Activated B cell treated with CpG ODN at 0.5 μM for 24 hours (primary cell): ENCODE measurements around the gene LATS1. TPM values are rescaled to one million over a fixed set of nuclear protein-coding genes. Genes with fewer than 3 reads are reported as not detected.
"Not testable (repeated sequence)": the region's sequence is repeated elsewhere in the genome, so short reads cannot be mapped to it uniquely, and the experiment has no call there.

Experiments
- ATAC-seq: fragments of 200-7000 bp; cut with Tn5 transposase; one replicate; pipeline ENCODE4 v1.10.0; 2021; ENCODE audit warnings: low read depth, mild to moderate bottlenecking, moderate library complexity
- CTCF ChIA-PET: fragments of 350-600 bp; sonication (Branson Sonifier 250); formaldehyde crosslinking; loops from one replicate; lab custom pipeline; 2021; ENCODE audit warnings: antibody characterized with exemption; lab: Charles Lee
- POLR2A ChIA-PET: fragments of 350-600 bp; sonication (Branson Sonifier 250); formaldehyde crosslinking; loops from one replicate; lab custom pipeline; 2021; ENCODE audit warnings: antibody characterized with exemption; lab: Charles Lee
- DNase-seq: peaks from one replicate; pipeline ENCODE4 v3.0.0; 2022
- H3K27ac Mint-ChIP-seq: one replicate; pipeline ENCODE4 v1.8.0; 2020; ENCODE audit warnings: mixed read lengths
- H3K27me3 Mint-ChIP-seq: one replicate; pipeline ENCODE4 v1.8.0; 2021; ENCODE audit warnings: mixed read lengths
- H3K36me3 Mint-ChIP-seq: one replicate; pipeline ENCODE4 v1.8.0; 2021; ENCODE audit warnings: low read depth, mixed read lengths
- H3K4me1 Mint-ChIP-seq: one replicate; pipeline ENCODE4 v1.8.0; 2021; ENCODE audit warnings: mixed read lengths
- H3K4me3 Mint-ChIP-seq: one replicate; pipeline ENCODE4 v1.8.0; 2020; ENCODE audit warnings: mild to moderate bottlenecking, mixed read lengths
- H3K9me3 Mint-ChIP-seq: one replicate; pipeline ENCODE4 v1.8.0; 2020; ENCODE audit warnings: mixed read lengths
- CTCF ChIP-seq: fragments of 200-600 bp; IDR thresholded peaks from one replicate; pipeline ENCODE4 v1.8.0; 2022; ENCODE audit warnings: antibody characterized with exemption, mild to moderate bottlenecking
- intact Hi-C: fragments of 100-400 bp; cut with micrococcal nuclease; formaldehyde crosslinking; loops from one replicate; pipeline ENCODE4 v1.15.1; 2024
- total RNA-seq: library from RNA; stranded (reverse); gene quantifications from 2 replicates; pipeline ENCODE4 v1.2.3, GENCODE V29; 2022

Gene LATS1
- total RNA-seq, 1 donor from 2014 or later, result 42.0 TPM

GRCh38 chr6:149751239-149751638 lies 33.3 kb upstream of the LATS1 start:
- intact Hi-C loops, result no loop called here
- POLR2A ChIA-PET, result interaction anchor here (0.7 kb wide), 1 partner anchor 255 kb away, joined by 5 read pairs; no protein-coding TSS in a partner anchor
- Mint-ChIP-seq H3K27ac (no peak overlapping the region), H3K9me3 (no peaks in the 10 kb centered on the region), H3K4me1 (peaks cover 30% of the 10 kb centered on the region), H3K36me3 (peaks cover 1% of the 10 kb centered on the region), H3K27me3 (no peaks in the 10 kb centered on the region), H3K4me3 (peak overlapping the region; percentile 88)
- CTCF ChIA-PET, result no interaction called here
- ATAC-seq (no peak), DNase-seq (no peak)
- no peak for TF ChIP-seq CTCF

- intact Hi-C loops, result no loop called here
- Mint-ChIP-seq H3K27ac (peak overlapping the region; percentile 88), H3K9me3 (no peaks in the 10 kb centered on the region), H3K4me1 (peaks cover 32% of the 10 kb centered on the region), H3K4me3 (peak overlapping the region; percentile 88), H3K36me3 (peaks cover 10% of the 10 kb centered on the region), H3K27me3 (no peaks in the 10 kb centered on the region)
- POLR2A ChIA-PET, result interaction anchor here (0.6 to 5.5 kb wide), 7 partner anchors 13 to 1507 kb away, joined by 3 to 55 read pairs (median 3); partner anchors contain the start of genes LATS1 and PPIL4
- ATAC-seq (peak; percentile 9), DNase-seq (no peak)
- TF ChIP-seq CTCF, result no peak
- CTCF ChIA-PET, result no interaction called here
Measured at GRCh38 chr6:149750136-149750609, 32.3 kb upstream of the LATS1 start.

GRCh38 chr6:149749594-149750135 lies 31.8 kb upstream of the LATS1 start, which contains the start of gene PCMT1:
PCMT1 (plus strand) TSS chr6:149749741; CDS start chr6:149749902, 161 bp downstream.
- ATAC-seq (peak; percentile 87), DNase-seq (peak; percentile 97)
- Mint-ChIP-seq H3K27ac (peak within 1 kb of the TSS; percentile 88), H3K4me3 (peak within 1 kb of the TSS; percentile 88), H3K4me1 (peaks cover 29% of the 10 kb centered on the region), H3K9me3 (no peaks in the 10 kb centered on the region), H3K36me3 (peaks cover 10% of the 10 kb centered on the region), H3K27me3 (no peaks in the 10 kb centered on the region)
- ChIA-PET POLR2A (interaction anchor here (0.6 to 5.5 kb wide), 7 partner anchors 14 to 1506 kb away, joined by 3 to 55 read pairs (median 3); partner anchors contain the start of genes LATS1 and PPIL4), CTCF (no interaction called here)
- TF ChIP-seq CTCF, result no peak
- intact Hi-C loops, result loop anchor here (1.0 to 5.0 kb wide), 3 partner anchors 12 to 432 kb away; partner anchors contain the start of genes GINM1 and TAB2

GRCh38 chr6:149749082-149749593 lies 31.2 kb upstream of the LATS1 start:
- peaks cover 29% of the 10 kb centered on the region for H3K4me1 Mint-ChIP-seq
- CTCF ChIA-PET, DNase-seq, H3K9me3 Mint-ChIP-seq, H3K27me3 Mint-ChIP-seq: not testable (repeated sequence)
- ATAC-seq, result peak; percentile 1
- POLR2A ChIA-PET, result interaction anchor here (0.7 to 5.5 kb wide), 4 partner anchors 32 to 742 kb away, joined by 3 to 55 read pairs (median 6); partner anchors contain the start of genes LATS1 and PPIL4
- peak overlapping the region; percentile 88 for H3K4me3 Mint-ChIP-seq
- H3K36me3 Mint-ChIP-seq, result peaks cover 10% of the 10 kb centered on the region
- peak overlapping the region; percentile 88 for H3K27ac Mint-ChIP-seq
- intact Hi-C loops, result loop anchor here (1.0 to 5.0 kb wide), 3 partner anchors 12 to 432 kb away; partner anchors contain the start of genes GINM1 and TAB2

GRCh38 chr6:149746147-149746946 lies 28.4 kb upstream of the LATS1 start, which contains the start of gene NUP43:
NUP43 (minus strand) TSS chr6:149746529; CDS start chr6:149746495, 34 bp downstream.
- intact Hi-C loops, result loop anchor here (1.0 to 5.0 kb wide), 4 partner anchors 28 to 429 kb away; partner anchors contain the start of genes KATNA1, LATS1, PPIL4 and TAB2
- POLR2A ChIA-PET, result interaction anchor here (0.7 to 5.5 kb wide), 2 partner anchors 23 to 29 kb away, joined by 9 to 55 read pairs; partner anchors contain the start of gene LATS1
- H3K9me3 Mint-ChIP-seq, result no peaks in the 10 kb centered on the region
- TF ChIP-seq CTCF, result no peak
- DNase-seq (peak; percentile 80), ATAC-seq (peak; percentile 69)
- peaks cover 29% of the 10 kb centered on the region for H3K36me3 Mint-ChIP-seq
- CTCF ChIA-PET, result interaction anchor here (1.0 kb wide), 1 partner anchor 180 kb away, joined by 3 read pairs; the partner anchor contains the start of gene GINM1
- H3K4me3 Mint-ChIP-seq, result peak within 1 kb of the TSS; percentile 97
- H3K27me3 Mint-ChIP-seq, result no peaks in the 10 kb centered on the region
- H3K27ac Mint-ChIP-seq, result peak within 1 kb of the TSS; percentile 89
- H3K4me1 Mint-ChIP-seq, result peaks cover 29% of the 10 kb centered on the region

GRCh38 chr6:149745252-149745651 lies 27.4 kb upstream of the LATS1 start:
- Mint-ChIP-seq H3K4me1 (peaks cover 23% of the 10 kb centered on the region), H3K4me3 (peak overlapping the region; percentile 97), H3K27ac (peak overlapping the region; percentile 89), H3K36me3 (peaks cover 40% of the 10 kb centered on the region)
- POLR2A ChIA-PET, result interaction anchor here (0.5 to 5.5 kb wide), 4 partner anchors 27 to 1015 kb away, joined by 4 to 55 read pairs (median 7); partner anchors contain the start of gene LATS1
- intact Hi-C loops, result loop anchor here (5.0 kb wide), 1 partner anchor 428 kb away; the partner anchor contains the start of gene TAB2
- H3K9me3 Mint-ChIP-seq, DNase-seq, ATAC-seq, CTCF ChIA-PET, H3K27me3 Mint-ChIP-seq: not testable (repeated sequence)
